GM18502 (cell line): ENCODE measurements around the gene NDFIP2.

Source experiments
- ATAC-seq: cut with Tn5 transposase; IDR thresholded peaks from one replicate; pipeline ENCODE4 v1.9.1; 2021; ENCODE audit warnings: mild to moderate bottlenecking; ENCODE audit not compliant: unreplicated experiment, poor library complexity

Gene NDFIP2

DNA sequence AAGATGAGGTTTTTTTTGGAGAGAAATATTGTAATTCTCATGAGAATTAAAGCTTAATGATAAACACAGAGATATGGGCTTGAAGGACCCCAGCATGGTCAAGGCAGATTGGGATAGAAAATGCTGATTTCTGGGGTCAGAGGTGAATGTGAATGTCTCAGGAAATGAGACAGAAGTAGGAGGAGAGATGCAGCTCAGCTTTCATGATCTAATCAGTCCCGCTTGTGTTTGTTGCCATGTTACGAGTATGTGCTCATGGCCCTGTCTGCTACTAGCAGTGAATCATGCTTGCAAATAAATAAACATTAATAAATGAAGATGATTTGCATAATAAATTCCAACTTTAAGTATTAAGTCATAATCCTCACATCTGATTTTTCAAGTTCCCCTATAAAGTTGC is 23.0 kb upstream of the NDFIP2 start:
- no peak for ATAC-seq

DNA sequence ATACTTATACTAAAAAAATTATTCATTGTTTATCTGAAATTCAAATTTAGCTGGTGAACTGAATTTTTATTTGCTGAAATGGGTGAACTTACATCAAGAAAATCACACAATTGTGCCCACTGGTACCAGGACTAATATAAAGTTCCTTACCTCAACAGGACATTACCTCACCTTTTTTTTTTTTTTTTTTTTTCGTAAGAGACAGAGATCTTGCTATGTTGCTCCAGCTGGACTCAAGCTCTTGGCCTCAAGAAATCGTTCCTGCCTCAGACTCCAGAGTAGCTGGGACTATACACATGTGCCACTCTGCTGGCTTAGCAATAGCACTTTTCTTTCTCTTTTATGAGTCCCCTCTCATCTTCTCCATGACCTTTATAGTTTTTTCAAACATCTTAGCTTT is 22.5 kb upstream of the NDFIP2 start:
- ATAC-seq: no peak

DNA sequence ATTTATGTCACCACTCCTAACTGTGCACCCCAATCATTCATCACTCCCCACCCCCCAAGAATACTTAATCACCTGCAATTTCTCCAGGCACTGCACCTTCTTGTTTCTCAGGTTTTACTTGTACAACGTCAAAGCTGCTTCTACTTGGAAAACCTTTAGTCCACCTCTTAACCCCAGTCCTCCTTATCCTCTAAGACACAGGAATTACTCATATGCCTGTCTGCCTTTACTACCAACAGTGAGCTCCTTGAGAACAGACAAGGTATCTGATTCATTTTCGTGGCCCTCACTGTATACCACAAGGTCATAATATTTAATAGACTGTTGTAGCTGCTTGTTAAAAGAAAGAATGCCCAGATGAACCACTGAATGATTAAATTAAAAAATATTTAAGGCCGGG is 21.0 kb upstream of the NDFIP2 start:
- no peak for ATAC-seq

DNA sequence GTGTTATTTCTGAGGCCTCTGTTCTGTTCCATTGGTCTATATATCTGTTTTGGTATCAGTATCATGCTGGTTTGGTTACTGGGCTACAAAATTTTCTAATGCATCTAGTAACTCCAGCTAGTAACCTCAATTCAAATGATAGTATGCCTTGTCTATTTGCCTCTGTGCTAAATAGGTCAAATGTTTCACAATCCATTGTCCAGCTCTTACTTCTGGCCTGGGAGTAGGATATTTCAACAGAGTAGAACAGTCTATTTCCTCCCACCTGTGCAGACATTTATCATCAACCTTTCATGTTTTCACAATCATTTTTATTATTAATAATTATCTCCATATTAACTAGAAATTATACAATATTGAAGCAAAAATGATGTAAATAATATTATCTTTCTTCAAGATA is 18.1 kb upstream of the NDFIP2 start:
- no peak for ATAC-seq

DNA sequence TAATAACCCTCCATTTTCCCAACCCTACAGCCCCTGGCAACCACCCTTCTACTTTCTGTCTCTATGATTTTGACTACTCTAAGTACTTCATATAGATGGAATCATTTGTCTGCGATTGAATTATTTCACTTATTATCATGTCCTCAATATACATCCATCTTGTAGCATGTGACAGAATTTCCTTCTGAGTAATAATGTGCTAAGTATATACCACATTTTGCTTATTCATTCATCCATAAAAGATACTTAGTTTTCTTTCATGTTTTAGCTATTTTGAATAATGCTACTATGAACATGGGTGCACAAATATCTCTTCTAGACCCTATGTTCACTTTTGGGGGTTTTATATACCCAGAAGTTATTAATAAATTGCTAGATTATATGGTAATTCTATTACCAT is 17.4 kb upstream of the NDFIP2 start:
- ATAC-seq: no peak

DNA sequence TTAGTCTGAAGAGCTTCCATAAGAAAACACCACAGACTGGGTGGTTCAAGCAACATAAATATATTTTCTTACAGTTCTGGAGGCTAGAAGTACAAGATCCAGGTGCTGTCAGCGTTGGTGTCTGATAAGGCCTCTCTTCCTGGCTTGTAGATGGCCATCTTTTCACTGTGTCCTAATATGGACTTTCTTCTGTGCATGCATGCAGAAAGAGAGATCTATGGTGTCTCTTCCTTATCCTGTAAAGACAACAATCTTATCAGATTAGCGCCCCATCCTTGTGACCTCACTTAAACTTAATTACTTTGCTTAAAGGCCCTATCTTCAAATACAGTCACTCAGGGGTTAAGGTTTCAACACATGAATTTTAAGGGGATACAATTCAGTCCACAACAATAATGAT is 14.1 kb upstream of the NDFIP2 start:
- ATAC-seq: no peak

DNA sequence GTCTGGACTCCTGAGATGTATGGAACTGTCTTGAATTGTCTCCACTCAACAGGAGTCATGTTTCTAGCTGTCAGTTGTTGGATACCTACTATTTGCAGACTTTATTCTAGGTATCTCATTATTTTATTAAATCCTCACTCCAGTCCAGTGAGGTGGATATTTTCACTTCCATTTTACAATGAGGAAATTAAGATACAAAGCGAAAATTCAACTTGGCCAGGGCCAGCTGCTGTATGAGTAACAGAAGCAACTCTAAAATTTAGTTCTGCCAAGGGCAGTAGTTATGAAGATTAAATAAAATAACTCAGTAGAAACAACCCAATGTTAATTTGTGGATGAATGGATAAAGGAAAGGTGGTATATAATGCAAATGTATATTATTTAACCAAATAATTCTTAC is 12.6 kb upstream of the NDFIP2 start:
- no peak for ATAC-seq

DNA sequence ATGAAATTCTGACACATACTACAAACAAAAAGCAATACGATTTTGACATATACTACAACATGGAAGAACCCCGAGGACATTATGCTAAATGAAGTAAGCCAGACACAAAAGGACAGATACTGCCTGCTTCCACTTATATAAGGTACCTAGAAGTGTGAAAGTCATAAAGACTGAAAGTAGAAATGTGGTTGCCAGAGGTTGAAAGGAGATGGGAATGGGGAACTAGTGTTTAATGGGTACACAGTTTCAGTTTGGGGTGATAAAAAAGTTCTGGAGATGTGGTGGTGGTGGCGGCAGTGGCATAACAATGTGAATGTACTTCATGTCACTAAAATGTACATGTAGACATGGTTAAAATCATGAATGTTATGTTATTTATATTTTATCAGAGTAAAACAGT is 12.1 kb upstream of the NDFIP2 start:
- peak; percentile 81 for ATAC-seq

DNA sequence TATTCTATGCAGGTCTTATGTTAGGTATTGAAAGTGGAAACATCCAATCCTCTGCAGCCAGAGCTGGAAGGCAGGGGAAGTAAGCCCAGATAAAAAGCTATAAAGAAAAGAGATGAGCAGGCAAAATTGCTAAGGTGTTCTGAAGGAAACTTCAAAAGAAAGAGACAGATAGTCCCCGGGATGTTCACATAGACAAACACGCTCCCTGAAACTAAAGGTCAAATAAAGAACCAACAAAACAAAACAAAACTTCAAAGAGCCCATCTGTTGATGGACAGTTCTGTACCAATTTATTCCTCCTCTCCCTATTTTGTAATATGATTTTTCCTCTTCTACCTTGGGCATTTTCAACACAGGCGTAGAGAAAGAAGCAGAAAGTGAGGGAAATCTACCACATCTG is 11.3 kb upstream of the NDFIP2 start:
- ATAC-seq: no peak

DNA sequence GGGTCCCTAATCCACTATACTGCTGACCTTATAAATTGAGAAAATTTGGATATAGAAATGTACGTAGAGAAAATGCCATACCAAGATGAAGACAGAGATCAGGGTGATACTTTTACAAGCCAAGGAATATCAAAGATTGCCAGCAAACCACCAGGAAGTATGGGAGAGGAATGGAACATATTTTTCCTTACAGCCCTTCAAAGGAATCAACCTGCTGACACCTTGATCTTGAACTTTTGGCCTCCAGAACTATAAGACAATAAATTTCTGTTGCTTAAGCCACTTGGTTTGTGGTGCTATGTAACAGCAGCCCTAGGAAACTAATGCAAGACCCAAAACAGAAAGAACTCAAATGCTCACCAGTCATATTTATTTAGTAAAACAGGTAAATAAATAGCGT is 10.3 kb upstream of the NDFIP2 start:
- no peak for ATAC-seq

DNA sequence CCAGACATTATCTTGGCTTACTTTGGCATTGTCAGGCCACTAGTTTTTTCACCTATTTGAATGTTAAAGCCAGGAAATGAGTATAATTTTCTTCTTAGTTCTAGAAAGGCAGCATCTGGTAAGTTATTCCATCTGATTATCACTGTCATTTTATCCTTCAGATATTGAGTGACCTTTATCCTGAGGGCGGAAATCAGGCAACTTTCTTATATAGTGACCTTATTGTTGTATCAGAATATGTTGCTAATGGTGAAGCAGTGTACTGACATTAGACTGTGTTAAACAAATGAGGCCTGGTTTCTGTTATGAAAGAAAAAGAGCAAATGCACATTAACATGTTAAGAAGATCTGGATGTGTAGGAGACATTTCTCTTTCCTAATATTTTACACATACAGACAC is 5.4 kb upstream of the NDFIP2 start:
- no peak for ATAC-seq

DNA sequence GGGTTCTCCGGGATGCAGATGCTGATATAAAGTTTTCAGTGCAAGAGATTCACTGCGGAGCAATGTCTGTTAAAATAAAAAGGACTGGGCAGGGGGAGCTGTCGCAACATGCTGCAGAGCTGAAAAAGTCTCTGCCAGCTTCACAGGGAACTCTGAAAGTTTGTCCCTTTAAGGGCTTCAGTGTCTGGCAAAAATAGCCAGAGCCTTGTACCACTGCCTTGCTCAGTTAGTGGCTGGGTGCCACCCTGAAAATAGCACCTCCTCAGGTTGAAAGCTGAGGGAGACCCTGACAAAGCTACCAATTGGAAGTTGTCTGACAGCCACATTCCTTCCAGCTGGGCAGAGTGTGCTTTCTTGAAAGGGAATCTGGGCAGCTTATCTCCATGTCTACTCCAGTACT is 3.0 kb upstream of the NDFIP2 start:
- no peak for ATAC-seq

DNA sequence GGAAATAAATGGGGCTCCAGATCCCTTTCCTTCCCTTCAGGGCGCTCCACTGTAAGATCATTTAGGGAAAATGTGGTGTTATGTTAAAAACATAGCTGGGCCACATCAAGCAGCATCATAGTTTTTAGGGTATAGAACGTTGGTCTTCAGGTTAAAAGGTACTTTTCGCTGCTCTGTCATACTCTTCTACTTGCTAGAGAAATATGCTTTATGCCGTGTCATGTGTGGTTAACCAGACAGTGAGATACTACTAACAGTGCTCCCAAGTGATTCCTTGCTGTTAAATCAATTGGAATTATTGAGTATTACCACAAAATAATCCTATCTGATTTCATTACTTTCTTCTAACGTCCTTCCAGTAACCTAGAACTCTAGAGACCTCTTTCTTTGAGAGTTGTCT is 1.1 kb upstream of the NDFIP2 start:
- ATAC-seq: no peak

DNA sequence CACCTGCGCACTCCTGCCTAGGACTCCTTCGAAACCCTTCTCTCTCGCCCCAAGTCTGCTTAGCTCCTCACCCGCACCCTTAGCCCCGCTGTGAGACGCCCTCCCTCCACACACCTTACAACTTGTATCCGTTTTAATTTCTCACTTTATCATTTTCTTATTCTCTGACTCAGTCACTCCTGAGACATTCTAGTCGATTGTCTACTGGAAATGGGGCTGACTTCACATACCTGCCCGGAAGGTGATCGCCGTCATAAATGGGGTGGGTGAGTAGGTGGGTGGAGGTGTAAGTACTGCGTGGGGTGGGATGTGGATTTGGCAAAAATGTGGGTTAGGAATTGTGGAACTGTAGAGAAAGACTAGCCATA is 714 bp downstream of the NDFIP2 start:
- peak; percentile 39 for ATAC-seq

DNA sequence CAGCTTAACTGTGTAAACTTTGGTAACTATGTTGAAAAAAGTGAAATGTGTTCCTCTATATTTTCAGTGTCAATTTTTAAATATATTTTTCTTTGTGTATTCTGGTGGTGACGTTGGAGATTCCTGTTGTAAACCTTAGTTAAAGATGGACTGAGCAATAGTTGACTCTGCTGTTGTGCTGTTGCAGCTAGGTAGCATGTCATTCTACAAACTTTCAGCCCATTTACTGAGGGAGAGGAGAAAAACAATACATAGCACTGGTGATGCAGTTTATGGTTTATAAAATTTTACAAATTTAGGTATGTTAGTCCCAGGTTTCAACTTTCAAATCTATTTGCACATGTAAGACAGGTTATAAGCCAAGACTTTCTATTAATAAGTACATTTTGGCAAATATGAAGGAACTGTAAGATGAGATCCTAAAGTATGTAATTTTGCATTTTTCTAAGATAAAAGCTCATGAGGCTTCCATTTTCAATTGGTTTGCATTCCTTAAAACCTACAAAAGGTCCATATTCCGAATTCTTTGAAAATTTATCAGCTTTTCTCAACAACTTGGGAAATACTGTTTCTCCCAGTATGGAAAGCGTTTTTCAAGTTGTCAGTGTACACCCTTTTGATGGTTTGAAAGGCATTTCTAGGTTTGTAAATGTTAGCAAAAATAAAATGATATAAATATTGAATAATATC is 1.5 kb downstream of the NDFIP2 start:
- no peak for ATAC-seq

DNA sequence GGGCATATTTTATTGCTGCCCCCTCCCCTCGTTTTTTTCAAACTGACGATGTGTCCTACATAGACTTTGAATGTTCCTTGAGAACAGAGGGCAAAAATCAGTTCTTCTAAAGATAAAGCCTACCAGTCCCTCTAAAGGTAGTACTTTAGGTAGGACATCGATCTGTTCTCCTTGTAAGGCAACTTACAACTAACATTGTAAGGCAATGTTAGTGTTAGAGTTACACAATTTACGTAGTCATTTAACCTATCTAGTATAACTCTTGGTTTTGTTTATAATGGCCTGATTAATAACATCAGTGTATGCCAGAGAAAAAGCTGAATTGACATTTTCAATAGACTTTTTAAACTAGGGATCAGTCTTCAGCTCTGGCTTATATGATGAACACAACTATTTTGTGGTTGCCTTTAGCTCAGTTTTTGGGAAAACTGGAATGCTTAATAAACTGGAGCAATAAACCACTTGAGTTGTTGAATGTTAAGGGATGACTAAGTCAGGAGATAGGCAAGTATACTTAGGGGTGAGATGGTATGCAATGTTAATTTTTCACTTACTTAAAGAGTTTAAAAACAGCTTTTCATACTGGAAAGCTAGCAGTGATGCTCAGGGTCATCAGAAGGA is 2.2 kb downstream of the NDFIP2 start:
- ATAC-seq: no peak

DNA sequence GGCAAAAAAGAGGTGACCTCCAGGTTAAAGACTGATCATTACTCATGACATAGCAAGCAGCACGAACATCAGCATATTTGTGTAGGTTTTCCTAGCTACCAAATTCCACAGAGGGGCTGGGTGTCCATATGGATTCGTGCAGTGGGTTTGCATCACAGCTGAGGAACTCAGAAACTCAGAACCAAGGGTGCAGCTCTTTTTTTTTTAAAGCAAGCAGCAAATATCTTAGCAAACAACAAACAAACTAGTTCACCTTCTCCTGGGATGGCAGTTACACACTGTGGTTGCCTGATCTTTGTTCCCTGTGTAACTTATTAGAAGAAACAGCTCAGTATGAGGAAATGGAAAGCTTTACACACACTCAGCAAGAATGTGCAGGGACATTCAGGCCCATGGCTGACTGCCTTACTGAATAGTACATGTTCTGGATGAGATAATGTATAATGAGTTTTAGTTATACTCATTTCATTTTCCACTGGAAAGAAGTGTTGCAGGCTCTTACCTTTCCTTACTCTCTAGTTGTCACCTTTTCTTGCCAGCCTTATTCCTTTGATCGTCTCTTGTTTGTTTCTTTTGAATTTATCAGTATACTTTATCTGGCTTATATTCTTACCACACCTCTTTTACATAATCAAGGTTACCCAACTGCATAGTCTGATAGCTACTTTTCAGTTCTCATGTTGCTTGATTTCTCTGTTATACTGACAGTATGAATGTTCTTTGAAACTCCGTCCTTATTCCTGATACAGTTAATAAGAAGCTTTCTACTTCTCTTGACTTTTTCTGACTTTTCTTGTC is 4.3 kb downstream of the NDFIP2 start:
- no peak for ATAC-seq

DNA sequence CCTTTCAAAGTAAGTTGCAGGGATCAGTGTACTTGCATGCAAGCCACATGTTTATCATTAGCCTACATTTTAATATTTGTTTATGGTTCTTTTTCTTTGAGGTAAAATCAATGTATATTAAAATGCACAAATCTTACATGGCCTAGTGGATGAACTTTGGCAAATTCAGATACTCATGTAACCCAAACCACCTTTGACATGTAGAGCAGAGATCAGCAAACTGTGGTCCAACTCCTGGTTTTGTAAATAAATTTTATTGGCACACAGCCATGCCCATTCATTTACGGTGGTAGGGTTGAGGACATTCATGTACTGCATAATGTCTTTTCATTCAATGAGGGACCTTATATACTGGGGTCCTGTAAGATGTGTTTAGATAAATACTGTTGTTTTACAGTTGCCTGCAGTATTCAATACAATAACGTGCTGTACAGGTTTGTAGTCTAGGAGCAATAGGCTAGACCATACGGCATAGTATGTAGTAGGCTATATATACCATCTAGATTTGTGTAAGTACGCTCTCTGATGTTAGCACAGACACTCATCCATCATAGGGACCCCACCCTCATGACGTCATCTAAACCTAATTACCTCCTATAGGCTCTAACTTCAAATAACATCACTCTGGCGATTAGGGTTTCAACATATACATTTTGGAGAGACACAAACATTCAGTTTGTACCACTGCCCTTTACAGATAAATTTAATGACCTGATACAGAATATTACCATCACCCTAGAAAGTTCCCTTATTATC is 5.7 kb downstream of the NDFIP2 start:
- ATAC-seq: no peak

DNA sequence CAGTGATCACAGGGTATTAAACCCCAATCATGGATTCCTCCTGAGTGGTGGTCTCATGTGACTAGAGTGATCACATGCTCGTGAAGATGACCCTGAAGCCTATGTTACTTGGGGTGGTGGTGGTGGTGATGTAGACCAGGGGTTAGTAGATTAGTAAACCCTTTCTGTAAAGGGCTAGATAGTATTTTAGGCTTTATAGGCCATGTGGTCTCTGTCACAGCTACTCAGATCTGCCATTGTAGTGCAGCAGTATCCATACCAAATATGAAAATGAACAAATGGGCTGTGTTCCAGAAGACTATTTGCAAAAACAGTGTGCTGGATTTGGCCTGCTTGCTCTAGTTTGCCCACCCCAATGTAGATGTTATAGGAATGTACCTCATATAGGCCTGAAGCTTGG is 9.4 kb downstream of the NDFIP2 start:
- ATAC-seq: no peak

DNA sequence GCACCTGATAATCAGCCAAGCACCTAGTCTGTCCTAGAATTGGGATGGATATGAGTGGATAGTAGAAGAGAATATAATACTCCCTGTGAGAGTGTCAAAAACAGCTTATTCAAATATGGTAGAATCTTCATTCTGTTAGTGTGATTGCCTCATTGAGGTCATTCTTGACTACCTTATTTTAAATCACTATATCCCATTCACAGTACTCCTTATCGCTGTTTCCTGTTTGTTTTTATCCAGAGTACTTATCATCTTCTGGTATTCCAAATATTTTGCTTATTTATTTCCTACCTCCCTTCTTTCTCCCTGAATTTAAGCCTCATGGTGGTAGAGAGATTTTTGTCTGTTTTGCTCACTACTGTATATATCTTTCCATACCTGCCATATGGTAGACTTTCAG is 9.9 kb downstream of the NDFIP2 start:
- no peak for ATAC-seq

DNA sequence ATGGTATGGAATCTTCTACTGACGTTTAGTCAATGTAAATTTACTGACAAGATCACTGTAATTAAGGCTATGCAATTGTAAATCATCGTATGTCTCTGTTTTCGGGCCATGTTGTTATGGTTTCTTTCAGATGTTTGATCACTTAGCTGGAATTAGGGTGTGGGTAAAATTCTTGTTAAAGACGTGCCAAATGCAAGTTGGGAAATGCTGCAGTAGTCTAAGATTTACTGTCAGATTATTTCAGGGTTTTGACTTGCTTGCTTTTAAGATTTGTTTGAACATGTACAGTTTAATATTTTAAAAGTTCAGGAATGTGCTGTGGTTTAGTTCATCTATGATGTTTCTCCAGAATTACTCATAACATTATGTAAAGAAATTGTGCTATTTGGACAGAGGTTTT is 10.8 kb downstream of the NDFIP2 start:
- no peak for ATAC-seq
